Measurements from ENCODE around the gene NEK8.

The NEK8 gene

DNA sequence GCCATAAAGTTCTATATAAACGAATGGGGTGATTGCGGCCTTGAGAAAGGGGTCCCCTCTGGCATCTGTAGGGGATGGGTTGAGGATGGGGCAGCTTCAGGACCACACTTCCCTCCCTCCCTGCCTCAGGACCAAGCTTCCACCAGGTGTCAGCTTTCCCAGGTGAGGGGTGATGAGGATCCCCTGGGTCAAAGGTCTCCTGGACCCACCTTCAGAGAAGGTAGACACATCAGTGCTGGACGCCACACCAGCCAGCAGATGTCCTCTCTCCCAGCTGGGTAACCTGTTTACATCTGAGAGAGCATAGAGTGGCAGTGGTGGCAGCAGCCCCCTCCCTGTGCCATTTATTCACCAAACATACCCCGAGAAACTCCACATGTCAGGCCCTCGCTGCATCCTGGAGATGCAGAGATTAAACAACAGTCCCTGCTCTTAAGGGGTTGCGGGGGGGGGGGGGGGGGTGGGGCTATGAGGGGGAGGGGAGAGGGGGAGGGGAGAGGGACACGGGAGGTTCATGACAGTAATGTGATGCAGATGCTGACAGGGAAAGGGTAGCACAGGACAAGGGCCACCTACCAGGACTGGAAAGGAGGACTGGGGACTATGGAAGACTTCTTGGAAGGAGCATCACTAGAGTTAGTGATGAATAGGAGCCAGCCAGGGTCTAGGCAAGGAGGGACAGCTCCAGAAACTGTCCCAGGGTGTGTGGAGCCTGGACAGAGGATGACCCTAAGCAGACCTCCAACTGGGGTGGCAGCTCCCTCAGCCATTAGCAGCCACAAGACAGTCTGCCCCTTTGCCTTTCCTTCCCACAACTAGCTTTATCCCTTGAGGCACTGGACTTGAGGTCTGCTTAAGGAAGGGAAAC lies 21.9 kb upstream of the NEK8 start:
- H3K4me3 ChIP-seq = no peak overlapping the region
- H3K27ac ChIP-seq = no peak overlapping the region

DNA sequence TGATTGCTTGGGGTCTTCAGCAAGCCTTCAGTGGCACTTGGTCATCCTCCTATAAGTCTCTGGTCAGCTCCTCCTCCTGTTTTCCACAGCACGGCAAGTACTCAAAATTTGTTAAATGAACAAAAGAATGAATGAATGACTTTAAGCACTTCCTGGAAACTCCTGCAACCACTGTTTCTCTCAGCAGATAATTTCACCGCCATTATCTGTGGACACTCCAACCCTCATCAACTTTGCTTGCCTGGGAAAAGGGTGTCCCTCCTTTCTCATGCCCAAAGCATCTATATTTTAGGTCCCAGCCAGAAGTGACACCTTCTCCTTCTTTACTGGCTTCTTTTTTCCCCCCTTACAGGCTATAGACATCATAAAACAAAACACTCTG lies 21.3 kb upstream of the NEK8 start:
- H3K27ac ChIP-seq = no peak overlapping the region
- no peak overlapping the region for H3K4me3 ChIP-seq

DNA sequence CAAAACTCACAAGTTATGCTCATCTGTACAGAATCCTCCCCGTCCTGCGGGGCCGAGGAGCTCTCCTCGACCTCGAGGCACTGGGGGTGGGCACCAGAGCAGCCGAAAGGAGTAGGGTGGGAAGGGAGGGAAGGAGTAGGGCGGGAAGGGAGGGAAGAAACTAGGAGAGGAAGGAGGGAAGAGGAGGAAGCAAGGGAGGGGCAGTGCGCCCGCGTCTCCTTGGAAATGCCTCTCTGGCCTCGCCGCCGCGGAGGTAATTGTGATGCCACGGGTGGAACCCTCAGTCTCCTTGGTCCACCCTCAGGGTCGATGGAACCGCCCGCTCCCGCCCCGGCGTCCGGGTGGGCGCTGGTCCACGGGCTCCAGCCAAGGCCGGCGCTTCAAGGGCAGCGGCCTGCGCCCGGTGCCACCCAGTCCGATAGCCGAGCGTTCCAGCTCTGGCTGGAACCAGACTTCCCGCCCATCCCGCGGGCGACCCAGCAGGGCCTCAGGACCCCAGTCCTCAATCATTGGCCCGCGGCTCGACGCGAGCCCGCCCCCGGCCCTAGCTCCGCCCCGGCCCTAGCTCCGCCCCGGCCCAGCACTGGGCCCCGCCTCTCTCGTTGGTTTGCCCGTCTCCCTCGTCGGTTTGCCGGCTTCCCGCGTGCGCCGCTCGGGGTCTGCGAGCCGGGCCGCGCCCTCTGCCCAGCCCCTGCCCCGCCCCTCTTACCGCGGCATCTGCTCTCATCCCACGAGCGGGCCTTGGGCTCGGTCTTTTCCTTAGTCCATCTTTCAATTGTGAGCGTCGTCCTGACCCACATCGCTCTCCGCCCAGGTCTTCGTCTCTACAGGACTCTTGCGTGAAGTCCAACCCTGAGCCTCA lies 17.5 kb upstream of the NEK8 start:
- H3K4me3 ChIP-seq = peak overlapping the region; percentile 52 to 81 (median 70)
- peak overlapping the region in 20 of 21 experiments; percentile 66 to 93 (median 86) for H3K27ac ChIP-seq

DNA sequence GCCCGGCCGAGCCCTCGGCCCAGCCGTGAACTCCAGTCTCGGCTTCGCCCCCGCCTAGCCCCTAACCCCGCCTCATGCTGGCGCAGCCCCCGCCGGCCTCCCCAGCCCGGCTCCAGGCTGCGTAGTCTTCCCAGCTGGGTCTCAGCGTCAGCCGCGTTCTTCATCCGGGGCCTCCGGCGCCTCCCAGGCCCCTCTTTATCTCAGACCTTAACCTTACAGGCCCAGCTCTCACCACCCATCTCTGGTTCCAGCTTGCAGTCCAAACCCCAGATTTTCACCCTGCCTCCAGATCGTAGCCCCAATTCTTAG lies 16.9 kb upstream of the NEK8 start, which contains the start of gene PROCA1:
Gene PROCA1, minus strand, starts transcription at position 166 of the 309 bp plus-strand sequence. CDS start 228 bp downstream, outside the sequence.
- peak within 1 kb of the TSS in 20 of 21 experiments; percentile 66 to 93 (median 86) for H3K27ac ChIP-seq
- peak within 1 kb of the TSS; percentile 52 to 81 (median 70) for H3K4me3 ChIP-seq

DNA sequence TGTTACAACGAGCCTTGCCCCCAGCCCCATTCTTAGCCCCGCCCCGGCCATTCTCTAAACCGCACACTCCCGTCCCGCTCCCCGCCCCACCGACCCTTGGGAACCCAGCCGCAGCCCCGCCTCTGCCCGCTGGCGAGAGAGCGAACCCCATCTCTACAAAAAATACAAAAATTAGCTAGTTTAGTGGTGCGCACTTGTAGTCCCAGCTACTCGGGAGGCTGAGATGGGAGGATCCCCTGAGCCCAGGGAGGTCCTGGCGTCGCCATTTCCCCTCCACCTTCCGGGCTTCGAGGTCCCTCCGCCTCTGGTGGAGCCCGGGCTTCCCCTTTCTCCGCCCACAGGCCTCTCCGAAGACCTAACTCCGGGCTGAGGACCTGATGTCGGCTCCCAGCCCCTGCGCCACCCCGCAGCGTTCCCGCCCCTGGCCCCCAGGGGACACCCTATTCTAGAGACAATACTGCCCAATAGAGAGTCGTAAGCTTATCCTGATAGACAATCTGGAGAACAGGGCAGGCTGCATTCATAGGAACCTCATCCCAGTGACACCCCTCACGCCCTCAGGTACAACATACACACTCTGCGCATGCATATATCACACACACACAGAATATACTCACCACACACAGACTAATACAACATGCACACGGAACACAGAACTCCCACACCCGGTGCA lies 16.4 kb upstream of the NEK8 start:
- H3K27ac ChIP-seq = peak overlapping the region in 20 of 21 experiments; percentile 66 to 93 (median 86)
- peak overlapping the region; percentile 52 to 81 (median 70) for H3K4me3 ChIP-seq

DNA sequence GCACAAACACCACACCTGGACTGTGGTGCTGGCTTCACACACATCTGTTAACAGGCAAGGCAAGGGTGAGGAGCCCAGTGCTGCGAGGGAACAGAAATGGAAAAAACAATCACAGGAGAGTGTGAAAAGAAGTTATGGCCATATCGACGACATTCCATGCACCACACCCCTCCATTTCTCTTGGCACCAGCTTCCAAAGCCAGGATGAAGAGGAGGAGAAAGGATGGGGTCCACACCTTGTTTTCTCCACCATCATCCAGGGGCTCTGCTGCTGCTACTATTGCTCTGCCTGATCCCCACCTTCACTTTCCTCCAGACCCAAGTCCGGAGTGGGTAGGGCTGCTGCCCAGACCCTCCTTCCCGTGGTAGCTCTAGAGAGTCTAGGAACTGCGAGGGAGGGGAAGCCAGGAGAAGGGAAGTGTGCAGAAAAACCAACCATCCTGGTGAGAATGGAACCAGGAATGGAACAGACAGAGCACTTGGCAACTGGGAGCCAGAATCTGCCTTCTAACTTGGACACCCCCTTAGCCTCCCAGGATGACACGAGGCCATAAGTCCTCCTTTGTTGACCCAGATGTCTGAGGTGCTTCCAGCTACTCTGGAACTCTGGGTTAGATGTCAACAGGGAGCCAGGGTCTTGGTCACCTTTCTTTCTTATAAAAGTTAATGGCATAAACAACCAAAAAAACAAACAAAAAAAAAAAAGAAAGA lies 15.7 kb upstream of the NEK8 start:
- Histone ChIP-seq H3K27ac (peak overlapping the region in 4 of 21 experiments; percentile 83 to 93 (median 88)), H3K4me3 (no peak overlapping the region)

DNA sequence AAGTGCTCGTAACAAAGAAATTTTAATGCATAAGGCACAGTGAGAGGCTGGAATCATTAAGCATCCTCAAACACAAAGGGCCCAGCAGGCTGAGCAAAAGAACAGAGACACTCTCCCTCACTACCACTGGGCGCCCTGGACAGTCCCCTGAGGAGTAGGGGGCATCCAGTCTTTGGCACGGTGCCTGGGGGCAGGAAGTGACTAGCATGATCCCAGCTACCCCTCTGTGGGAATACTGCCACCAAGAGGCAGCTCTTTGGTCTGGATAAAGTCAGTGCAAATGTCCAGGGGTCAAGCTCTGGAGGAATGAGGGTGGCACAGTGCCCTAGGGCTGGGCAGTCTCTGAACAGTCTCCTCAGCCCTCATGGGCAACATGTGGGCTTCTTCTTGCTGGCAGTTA lies 14.3 kb upstream of the NEK8 start:
- H3K4me3 ChIP-seq = no peak overlapping the region
- no peak overlapping the region for H3K27ac ChIP-seq

DNA sequence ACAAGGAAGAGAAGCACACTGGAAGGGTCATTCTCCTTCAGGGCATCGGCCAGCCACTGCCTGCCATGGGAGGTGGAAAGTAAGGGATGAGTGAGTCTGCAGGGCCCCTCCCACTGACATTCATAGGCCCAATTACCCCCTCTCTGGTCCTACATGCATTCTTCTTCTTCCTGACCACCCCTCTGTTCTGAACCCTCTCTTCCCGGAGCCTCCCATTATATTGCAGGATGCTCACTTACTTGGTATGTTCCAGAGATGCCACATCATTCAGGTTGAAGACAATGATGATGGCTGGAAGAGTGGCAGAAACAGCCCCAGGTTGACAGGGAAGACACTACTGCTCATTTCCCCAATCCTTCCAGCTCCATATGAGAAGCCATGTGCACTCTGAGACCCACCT lies 13.4 kb upstream of the NEK8 start:
- Histone ChIP-seq H3K27ac (no peak overlapping the region), H3K4me3 (no peak overlapping the region)

DNA sequence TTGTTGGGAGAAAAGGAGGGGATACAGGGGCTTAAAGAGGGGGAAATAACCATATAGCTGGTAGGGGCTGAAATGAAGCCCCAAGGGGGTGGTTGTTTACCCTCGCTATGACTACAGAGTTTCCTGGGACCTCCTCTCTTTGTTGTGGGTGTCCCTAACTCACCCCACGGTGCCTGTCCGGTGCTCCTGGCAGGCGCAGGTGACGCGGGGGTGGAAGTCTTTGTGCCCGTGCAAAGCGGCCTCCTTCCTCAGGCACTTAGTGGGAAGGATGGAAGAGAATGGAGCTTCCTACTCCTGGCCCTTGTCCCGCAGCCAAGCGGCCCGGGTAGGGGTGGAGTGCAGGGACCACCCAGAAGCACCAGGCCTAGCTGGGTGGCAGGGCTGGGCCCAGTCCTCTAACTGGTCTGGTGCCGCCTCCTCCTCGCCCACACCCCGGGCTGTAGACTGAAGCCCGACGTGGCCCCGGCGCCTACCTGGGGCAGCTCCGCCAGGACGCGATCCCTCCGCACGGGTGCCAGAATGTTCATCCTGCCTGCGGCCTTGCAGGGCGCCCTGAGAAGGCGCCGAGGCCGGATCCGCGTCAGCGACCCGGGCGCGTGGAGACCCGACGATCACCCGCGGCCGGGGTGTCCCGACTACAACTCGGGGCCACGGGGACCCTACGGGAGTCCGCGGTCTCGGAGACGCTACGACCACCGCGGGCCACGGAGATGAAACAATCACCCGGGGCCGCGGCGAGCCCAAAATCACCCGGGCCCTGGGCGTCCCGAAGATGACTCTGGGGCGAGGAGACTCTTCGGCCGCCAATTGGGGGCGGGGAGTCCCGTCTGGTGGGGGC lies 11.6 kb upstream of the NEK8 start:
- H3K4me3 ChIP-seq = peak overlapping the region; percentile 37 to 78 (median 57)

DNA sequence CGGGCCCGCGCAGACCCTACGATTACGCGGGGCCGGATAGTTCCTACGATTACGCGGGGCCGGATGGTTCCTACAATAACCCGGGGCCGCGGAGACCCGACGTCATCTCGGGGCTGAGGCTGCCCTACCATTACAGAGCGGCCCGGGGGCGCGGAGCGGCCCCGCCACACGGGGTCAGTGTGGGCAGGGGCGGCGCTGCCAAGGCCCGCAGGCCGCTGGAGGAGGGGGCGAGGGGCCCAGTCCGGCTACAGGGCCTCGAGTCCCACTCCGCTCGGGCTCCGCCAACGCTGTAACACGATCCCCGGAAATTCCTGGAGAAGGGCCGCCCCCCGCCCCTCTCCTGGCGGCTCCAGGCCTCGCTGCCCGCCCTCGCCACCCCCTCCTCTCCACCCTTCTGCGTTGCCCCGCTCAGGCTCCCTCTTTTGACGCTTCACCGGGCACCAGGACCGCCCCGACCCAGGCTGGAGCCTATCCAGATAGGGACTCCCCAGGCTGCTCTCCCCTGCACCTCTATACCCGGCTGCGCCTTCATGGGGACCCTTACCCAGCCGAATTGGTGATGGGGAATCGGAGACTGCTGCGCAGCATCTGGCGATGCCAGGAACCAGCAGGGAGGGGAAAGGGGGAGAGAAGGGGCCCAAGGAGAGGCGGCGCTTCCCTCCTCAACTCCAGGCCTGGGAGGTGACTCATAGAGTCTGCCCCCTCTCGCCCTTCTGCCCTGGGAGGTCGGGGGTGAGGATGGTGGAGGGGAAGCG lies 10.8 kb upstream of the NEK8 start, which contains the start of gene RAB34:
Gene RAB34, minus strand, starts transcription at position 291 of the 755 bp plus-strand sequence. CDS start 602 bp downstream, outside the sequence.
- Histone ChIP-seq H3K4me3 (peak within 1 kb of the TSS; percentile 37 to 83 (median 57)), H3K27ac (peak within 1 kb of the TSS; percentile 40 to 96 (median 88))

More for the DNA sequence above, 11.6 kb upstream of the NEK8 start:
- H3K27ac ChIP-seq = peak overlapping the region; percentile 40 to 96 (median 88)

DNA sequence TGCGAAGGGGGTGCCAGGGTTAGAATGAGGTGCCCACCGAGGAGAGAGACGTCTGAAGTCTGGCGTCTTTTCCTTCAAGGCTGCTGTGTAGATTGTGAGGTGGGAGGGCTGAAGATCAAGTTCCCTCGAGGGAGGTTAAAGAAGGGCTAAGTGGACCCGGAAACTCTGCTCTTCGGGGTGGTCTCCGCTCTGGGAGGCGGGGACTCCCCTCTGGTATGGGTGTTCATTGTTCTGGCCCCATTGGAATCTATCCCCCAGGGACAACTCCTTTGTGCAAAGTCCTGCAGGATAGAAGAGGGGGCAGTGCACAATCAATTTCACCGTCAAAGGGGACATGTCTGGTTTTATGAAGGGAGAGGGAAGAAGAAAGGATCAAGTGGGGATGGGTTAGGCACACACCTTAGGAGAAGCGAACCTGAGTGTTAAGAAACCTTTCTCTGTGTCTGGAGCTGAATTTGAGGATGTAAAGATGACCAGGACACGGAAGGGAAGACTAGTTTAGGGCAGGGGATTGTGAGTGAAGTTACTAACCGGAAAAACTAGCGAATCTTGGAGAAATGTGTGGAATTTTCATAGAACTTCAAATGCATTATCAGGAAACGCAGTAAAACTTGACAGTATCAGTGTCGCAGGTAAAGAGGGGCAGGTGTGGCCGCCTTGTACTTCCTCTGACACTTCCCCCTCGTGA lies 10.1 kb upstream of the NEK8 start:
- Histone ChIP-seq H3K27ac (peak overlapping the region in 20 of 21 experiments; percentile 40 to 96 (median 89)), H3K4me3 (peak overlapping the region; percentile 37 to 83 (median 57))

DNA sequence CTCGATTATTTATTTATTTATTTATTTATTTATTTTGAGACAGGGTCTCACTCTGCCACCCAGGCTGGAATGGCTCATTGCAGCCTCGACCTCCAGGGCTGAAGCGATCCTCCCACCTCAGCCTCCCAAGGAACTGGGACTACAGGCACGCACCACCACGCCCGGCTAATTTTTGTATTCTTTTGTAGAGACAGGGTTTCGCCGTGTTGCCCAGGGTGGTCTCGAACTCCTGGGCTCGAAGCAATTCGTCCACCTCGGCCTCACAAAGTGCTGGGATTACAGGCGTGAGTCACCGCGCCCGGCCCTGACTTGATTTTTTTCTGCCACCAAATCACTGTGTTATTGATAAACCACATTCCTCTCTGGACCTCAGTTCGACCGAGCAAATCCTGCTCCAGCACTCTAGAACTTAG lies 9.6 kb upstream of the NEK8 start:
- Histone ChIP-seq H3K27ac (peak overlapping the region in 20 of 21 experiments; percentile 23 to 96 (median 89)), H3K4me3 (peak overlapping the region; percentile 62 to 83 (median 68))

DNA sequence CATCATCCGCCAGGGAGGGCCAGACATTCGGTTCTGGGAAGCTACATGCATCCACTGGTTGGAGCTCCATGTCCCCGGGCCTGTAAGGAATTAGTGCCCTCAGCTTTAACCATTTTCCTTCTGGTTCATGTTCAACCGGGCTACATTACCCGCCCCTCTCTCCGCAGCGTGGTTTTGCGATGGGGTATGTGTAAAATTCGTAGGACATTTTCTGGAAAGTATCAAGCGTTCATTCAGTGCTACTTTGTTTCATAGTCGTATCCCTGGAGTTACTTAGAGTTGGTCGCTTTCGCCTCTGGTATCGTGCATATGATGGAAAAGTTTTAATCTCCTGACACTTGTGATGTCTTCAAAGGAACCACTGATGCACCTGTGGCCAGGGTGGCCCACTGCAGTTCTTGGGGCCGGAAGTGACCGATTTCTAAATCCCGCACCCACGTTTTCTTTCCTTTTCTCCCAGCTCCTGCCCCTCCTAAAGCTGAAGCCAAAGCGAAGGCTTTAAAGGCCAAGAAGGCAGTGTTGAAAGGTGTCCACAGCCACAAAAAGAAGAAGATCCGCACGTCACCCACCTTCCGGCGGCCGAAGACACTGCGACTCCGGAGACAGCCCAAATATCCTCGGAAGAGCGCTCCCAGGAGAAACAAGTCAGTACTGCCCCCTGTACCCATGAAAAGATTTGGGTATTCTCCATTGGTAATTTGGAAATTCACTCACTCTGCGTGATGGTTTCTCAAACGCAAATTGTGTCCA lies 8.2 kb upstream of the NEK8 start:
- Histone ChIP-seq H3K27ac (peak overlapping the region; percentile 51 to 96 (median 90)), H3K4me3 (peak overlapping the region; percentile 62 to 83 (median 68))

DNA sequence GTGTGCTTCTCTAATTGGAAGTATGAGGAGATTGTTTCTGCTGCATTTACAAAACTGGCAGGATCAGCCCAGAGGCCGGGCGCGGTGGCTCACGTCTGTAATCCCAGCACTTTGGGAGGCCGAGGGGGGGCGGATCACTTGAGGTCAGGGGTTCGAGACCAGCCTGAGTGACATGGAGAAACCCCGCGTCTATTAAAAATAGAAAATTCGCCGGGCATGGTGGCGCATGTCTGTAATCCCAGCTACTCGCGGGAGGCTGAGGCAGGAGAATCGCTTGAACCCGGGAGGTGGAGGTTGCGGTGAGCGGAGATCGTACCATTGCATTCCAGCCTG lies 7.6 kb upstream of the NEK8 start:
- H3K27ac ChIP-seq = peak overlapping the region in 18 of 21 experiments; percentile 68 to 96 (median 90)
- H3K4me3 ChIP-seq = peak overlapping the region; percentile 62 to 83 (median 68)

DNA sequence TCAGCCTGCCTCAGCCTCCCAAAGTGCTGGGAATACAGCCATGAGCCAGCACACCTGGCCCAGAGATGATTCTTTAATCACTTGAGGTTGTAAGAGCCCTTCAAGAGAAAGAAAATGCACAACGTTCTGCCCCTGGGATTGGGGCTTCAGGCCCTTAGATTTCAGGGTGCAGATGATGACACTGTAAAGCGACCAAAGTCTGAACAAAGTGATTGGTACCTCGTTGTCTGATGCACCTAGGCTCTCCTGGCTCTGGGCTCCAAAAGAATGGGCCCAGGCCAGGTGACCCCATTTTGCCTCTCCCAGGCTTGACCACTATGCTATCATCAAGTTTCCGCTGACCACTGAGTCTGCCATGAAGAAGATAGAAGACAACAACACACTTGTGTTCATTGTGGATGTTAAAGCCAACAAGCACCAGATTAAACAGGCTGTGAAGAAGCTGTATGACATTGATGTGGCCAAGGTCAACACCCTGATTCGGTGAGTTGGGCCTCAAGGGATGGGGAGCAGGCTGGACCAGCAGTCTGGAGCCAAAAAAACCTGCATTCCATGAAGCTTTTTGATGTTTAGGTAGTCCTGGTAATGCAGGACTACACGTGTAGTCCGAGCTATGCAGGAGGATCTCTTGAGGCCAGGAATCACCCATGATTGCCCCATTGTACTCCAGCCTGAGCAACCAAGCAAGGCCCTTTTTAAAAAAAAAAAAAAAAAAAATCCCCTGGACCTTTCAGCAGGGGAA lies 6.0 kb upstream of the NEK8 start:
- Histone ChIP-seq H3K4me3 (peak overlapping the region in 1 of 7 experiments; percentile 67), H3K27ac (peak overlapping the region in 6 of 21 experiments; percentile 10 to 95 (median 88))

Measured in skin epidermis (tissue), 12 donors.